ENCODE measurements around the gene RHOU.
A peak's percentile ranks its signal among the peaks of the same experiment; 100 is the strongest.

RHOU gene

DNA sequence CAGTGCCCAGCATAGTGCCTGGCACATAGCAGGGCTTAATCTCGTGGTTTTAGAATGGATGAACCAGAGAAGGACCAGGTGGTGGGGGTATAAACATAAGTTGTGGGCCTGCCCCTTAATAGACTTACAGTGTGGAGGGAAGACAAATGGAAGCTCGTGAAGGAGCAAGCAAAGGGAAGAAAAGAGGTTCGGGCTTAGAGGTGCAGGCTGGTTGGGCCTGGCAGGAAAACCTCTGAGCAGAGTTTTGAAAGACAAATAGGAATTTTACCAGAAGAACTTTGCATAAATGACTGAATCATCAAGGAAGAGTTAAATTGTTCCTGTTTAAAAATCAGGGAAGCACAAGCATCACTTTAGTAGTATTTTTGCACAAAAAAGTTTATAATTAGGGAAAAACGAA is 4.5 kb downstream of the RHOU start:
- no peak for DNase-seq

DNA sequence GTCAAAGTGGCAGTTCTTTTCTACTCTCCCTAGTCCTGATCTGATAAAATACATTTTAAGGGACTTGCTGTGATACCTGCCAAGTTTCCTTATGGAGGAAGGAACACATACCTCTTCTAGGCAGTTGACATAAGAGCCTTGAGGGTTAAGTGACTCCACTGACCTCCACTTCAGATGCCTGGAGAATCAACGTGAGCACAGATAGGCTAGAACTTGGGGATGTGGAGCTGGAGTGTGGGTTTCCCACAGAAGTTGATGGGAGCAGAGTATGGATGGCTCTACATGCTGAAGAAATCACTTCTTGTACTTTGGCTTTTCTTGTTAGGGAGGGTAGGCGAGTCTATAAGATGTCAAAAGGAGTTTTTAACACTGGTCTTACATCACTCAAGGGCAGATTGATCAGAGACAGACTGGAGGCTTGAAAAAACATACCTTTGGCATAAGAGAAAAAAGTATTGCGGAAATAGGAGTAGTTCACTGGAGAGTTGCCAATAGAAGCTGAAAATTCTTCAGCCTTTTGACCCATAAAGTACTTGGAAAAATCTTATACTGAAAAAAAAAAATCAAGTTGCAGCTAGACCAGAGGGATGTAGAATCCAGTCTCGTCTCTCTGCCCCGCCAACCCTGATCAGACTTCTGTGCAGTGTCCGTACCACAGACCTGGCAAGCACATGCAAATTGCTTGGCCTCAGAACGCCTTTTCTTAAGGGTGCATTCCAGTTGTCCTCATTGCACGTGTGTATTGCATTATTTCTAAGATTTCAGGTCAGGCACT is 5.5 kb downstream of the RHOU start:
- DNase-seq, result no peak

DNA sequence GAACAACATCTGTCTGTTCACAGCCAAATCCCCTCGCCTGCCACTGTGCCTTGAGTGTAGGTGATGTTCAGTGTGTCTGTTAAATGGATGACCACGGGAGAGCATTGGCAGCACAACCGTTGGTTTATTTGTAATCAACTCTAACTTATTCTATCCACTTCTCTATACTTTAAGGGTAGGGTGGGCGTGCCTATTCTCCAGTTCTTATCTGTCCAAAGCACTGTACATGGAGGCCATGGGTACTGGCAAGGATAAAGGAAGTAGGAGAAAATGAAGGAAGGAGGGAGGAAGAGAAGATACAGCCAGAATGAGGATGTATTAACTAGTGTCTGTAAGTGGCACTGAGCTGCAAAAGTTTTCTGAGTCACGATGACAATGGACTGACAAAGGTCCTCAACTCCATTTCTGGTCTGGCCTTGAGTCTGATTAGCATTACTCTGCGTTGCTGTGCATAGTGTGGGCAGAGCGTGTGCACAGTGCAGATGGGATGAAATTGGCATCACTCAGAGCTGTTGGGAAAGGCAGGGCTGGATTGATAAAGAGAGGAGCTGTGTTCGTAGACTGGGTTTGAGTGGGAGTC is 7.1 kb downstream of the RHOU start:
- DNase-seq, result peak; percentile 82

GRCh38 chr1:228743405-228743804 is 8.1 kb downstream of the RHOU start:
- DNase-seq, result no peak

DNA sequence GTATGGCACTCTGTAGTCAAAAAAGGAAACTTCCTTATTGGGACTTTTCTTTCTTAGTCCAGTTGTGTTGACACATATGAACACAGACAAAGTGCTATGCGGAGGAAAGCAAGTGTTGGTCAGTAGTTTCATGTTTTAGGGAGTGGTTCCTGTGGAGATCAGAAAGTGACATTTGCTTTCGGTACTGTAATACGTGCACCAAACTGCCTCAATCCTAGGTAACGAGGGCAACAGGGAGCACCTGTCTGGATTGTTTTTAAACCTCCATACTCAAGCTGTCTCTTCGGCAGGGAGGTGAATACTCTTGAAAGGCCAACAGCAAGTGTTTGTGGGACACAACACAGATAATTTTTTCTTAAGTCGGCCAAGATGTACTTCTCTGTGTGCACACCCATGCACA is 9.1 kb downstream of the RHOU start:
- peak; percentile 30 for DNase-seq

GRCh38 chr1:228744918-228745317 is 9.6 kb downstream of the RHOU start:
- no peak for DNase-seq

GRCh38 chr1:228745497-228745896 is 10.2 kb downstream of the RHOU start:
- no peak for DNase-seq

DNA sequence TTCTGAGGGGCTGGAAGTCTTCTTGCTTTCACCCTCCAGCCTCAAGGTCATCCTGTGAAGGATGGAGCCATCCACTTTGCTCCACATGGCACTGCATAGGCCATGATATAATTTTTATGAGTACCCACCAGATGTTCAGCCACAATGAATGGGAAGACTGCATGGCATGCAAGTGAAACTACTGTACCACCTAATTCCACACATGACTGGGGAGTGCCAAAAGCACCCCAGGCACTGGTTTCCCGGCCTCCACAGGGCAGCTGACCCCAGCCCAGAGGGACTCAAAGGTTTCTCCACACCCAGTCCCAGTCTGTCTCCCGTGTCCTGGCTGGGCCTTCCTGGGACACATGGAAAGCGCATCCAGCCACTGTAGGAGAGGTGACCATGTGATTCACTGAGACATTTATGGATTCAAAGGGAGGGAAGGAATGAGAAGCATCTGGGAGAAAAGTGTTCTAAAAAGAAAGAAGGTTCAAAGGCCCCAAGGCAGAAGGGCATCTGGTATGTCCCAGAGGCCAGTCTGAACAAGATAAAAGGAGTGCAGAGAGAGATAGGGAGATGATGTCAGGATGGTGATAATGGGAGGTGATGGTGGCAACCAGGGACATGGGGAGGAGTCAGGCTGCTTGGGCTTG is 12.1 kb downstream of the RHOU start:
- DNase-seq, result no peak

- no peak for DNase-seq
Observed at GRCh38 chr1:228748029-228748428, 12.8 kb downstream of the RHOU start.

DNA sequence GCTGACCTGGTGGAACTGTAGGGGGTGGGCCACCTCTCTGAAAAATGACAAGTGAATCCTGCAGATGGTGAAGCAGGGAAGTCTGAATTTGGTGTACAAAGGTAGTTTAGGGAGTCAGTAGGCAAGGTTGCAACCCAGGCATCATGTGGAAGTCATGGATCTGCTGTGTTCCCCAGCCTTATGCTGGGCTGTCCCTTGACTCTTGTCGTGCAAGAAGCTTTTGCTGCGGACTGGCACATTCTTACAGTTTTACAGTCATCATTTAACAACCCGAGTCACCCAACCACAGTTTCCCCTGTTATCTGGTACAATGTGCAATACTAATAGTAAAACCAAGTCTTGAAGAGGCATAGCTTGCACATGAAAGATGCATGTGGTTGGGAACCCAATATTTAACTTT is 13.2 kb downstream of the RHOU start:
- DNase-seq, result no peak

DNA sequence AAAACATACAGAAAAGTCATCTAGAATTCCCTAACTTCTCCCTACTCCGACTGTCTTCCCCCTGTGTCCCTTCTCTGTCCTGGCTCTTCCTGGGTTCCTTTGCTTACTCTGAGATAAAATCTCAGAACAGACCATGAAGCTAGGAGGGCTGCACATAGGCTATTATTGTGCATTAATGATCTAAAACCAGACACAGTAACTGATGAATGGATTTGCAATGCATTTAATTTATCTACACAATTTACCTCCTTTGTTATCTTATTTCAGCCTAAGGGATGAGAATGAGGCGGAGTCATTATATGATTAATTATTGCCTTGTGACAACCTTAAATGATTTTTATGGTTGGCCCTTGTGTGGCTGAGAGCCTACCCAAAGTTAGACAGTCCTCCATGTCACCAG is 14.5 kb downstream of the RHOU start:
- no peak for DNase-seq

DNA sequence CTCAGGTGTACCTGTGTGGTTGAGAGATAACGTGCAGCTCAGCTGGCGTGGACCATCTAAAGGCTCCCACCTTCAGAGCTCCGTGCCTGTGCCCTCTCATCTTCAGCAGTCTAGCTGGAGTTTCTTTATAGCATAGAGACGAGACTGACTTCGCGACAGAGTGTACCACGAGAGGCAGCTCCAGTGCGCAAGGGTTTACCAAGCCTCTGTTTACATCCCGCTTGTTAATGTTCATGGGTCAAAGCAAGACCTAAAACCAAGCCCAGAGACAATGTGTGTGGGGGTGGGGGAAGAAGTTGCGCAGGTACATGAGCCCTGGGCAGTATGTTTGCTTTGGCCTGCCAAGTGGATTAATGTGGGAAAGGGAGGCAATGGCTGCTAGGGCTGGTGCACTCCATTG is 15.6 kb downstream of the RHOU start:
- DNase-seq, result no peak

DNA sequence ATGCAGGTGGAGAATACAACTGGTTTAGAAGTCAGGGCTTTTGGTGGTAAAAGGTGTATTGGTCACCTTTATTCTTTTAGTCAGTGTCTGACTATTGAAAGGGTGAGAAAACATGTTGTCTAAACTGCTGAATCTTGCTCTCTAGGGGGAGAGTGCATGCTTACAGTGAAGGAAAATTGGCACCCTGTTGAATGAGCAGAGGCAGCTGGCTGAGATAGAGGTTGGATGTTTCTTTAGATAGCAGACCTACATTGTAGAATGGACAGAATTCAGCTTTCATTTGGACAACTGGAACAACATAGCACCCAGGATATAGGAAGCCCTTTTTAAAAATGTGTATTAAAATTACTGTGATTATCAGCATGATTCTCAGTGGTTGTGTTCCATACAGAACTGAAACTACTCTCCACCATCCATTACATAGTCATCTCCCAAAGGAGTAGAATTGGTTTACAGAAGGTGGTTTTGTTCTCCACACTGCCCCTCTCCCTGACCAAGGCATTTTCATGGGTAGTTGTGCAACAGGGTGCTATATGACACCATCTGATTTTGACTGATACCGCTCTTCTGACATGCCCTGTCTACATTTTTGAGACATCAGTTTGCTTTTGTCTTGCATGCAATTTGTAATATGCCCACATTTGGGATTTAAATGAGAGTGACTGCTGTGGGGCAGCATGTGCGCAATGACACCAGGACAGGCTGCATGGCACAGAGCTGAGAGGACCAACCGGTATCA is 16.2 kb downstream of the RHOU start:
- DNase-seq, result peak; percentile 70

- no peak for DNase-seq
Observed at GRCh38 chr1:228752258-228752657, 17.0 kb downstream of the RHOU start.

DNA sequence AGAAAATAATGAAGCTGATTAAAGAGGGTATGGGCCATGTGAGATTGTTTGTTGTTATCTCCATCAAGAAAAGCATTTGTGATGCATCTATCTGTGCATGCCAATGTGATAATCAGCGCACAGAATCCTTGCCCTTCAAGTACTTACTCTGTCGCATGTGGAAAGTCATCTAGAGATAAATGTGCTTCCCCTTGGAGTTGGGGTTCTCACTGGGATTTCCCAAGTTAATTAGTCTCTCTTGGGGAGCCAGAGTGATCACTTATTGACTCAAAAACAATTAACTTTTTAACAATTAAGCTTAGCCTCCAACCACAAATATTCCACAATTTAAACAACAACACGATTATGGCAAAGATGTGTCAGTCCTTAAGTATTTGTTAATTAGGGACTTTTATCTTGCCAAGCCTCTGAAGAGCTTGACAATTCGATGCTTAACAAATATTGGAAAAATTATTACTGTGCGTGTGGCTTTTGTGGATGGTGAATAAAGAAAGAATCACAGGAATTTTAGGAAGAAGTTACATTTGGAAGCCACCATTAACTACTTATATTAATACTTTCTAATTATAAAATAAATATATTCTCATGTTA is 17.5 kb downstream of the RHOU start:
- peak; percentile 29 for DNase-seq

DNA sequence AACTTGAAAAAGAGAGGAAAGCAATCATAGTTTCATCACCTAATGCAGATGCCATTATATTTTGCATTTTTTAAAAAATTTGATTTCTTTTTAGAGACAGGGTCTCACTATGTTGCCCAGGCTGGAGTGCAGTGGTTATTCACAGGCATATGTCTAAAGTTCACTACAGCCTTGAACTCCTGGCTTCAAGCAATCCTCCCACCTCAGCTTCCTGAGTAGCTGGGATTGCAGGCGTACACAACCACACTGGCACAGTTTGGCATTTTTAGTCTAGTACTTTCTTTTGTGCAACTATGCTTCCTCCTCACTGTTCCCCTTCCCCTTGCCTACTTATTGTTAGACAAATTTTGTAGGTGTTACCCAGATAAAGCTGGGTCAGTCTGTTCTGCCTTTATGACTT is 18.0 kb downstream of the RHOU start:
- peak; percentile 35 for DNase-seq

- DNase-seq, result no peak
Observed at GRCh38 chr1:228753786-228754360, 18.6 kb downstream of the RHOU start.

DNA sequence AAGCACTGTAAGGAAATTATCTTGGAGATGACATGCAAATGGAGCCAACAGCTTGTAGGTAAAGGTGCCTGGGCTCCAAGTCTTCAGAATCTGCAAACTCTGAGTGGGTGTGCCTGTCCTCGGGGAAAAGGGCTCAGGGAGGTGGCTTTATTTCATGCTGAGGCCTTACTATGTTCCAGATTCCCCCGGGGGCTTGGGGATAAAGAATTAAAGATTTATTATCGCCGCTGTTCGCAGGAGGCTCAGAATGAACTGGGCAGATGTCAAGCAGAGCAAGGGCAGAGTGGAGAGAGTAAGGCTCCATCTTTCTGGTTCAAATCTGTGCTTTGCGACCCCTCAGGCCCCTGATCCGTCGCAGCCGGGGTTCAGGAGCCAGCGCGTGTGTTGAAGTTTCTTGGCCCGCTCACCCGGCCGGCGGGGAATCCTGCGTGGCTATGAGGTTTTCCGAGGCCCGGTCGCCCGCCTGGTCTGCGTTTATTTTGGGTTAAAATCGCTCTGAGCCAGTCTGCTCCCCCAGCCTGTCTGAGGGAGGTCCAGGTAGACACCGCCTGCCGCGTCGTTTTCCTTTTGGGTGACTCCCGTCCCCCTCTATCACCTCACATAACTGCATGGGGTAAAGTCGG is 19.5 kb downstream of the RHOU start:
- no peak for DNase-seq

DNA sequence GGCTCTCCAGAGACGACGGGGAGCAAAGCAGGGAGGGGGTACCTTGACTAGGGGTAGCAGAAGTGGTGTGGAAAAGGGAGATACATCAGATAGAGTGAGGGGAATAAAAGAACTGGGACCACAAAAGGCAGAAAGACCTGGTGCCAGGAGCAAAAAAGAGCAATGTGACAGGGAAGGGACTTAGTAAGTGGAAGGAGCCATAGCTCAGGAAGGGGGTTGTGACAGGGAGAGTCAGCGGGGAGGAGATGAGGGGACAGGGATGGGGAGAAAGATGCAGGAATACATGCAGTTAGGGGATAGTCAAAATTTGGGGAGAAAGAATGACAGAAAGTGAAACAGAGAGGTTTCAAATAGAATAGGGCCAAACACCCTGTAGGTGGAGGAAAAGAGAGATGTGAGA is 20.5 kb downstream of the RHOU start:
- no peak for DNase-seq

DNA sequence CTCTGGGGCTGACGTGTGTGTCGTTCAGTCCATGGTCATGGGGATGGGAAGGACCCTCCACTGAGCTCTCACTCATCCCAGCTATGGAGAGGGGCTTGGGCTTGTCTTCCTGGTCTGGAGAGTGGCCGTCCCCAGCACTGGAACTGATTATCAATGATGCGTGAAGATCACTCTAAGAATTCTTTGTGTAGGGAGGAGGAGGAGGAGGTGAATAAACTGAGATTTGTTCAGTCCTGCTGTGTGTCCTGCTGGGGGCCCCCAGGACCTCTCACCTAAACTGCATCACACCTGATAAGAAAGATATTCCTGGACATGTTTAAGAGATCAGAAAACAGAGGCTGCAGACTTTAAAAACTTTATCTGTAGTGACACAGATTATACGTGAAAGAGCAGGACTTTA is 21.2 kb downstream of the RHOU start:
- no peak for DNase-seq

DNA sequence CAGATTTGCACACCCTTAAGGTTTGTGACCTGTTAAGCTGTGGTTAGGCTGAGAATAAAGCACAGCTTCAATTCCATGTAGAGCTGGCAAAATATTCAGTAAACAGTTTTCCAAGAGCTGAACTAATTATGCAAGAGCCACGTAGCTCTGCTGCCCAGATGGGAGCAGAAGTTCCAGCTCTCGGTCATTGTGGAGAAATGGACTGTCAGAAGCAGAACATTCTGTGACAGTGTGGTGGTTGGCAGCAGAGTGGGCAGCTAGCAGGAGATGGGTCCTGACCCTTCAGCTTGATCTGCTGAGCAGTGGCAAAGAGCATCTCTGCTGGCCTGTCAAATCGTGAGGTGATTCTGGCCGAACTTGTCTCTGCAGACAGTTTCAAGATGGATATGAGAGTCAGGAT is 23.2 kb downstream of the RHOU start:
- no peak for DNase-seq

- DNase-seq, result no peak
Observed at GRCh38 chr1:228760979-228761378, 25.7 kb downstream of the RHOU start.

DNA sequence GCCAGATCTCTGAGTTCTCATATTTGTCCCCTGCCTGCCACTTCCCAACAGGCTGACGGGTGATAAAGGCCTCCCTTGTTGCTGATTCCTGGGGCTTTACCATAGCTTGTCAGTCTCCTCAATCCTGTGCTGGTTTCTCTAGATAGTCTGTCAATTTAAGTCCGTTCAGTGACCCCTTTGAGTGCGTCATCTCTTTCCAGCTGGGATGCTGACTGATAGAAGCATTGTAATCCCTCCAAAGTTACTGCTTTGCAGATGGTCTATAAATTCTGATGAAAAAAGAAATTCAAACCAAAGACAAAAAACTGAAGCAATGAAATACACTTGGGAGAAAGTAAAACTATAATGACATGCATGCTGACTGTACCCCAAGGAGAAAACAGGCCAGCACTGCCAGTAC is 28.3 kb downstream of the RHOU start:
- DNase-seq, result no peak
